Ascending aorta (tissue), 2 donors: ENCODE data around the gene ZSCAN22. TPM values are rescaled to one million over a fixed set of nuclear protein-coding genes. Genes with fewer than 3 reads are reported as not detected.

Source experiments
- DNase-seq, 2 donors: peaks; one replicate each; pipeline ENCODE4 v3.0.0-alpha.2; 2019; ENCODE audit warnings: low spot score in 2 of 2
- H3K27ac ChIP-seq, 2 donors: fragments of 200-600 bp; sonication (generic); one replicate each; pipeline ENCODE4 v1.5.1; 2016 to 2017; ENCODE audit warnings: mild to moderate bottlenecking in 1 of 2
- H3K27me3 ChIP-seq: fragments of 200-600 bp; sonication (generic); one replicate; pipeline ENCODE4 v1.5.1; 2017
- H3K36me3 ChIP-seq, 2 donors: fragments of 200-600 bp; sonication (generic); one replicate each; pipeline ENCODE4 v1.5.1; 2016
- H3K4me1 ChIP-seq, 2 donors: fragments of 200-600 bp; sonication (generic); one replicate each; pipeline ENCODE4 v1.5.1; 2016 to 2017; ENCODE audit warnings: mild to moderate bottlenecking in 1 of 2
- H3K4me3 ChIP-seq, 2 donors: fragments of 200-600 bp; sonication (generic); one replicate each; pipeline ENCODE4 v1.5.1; 2016 to 2017; ENCODE audit warnings: mild to moderate bottlenecking in 1 of 2
- H3K9me3 ChIP-seq, 2 donors: fragments of 200-600 bp; sonication (generic); one replicate each; pipeline ENCODE4 v1.5.1; 2016
- CTCF ChIP-seq, 3 experiments: fragments of 200-600 bp in 2 of 3; fragments of 450-650 bp in 1 of 3; sonication (generic) in 2 of 3; IDR thresholded peaks; one replicate each; pipeline ENCODE4 v1.5.1; 2016 to 2019; ENCODE audit warnings: antibody characterized with exemption in 3 of 3, mild to moderate bottlenecking in 1 of 3, moderate library complexity in 1 of 3
- intact Hi-C: fragments of 100-400 bp; cut with DNase I; formaldehyde crosslinking; loops from one replicate; pipeline ENCODE4 v1.15.1; 2023
- total RNA-seq: library from RNA; depleted of rRNA; stranded (reverse); fragments of >200 nt; gene quantifications from one replicate; pipeline ENCODE4 v1.1.0, GENCODE V29; 2016

Gene ZSCAN22
- total RNA-seq, 1 donor from 2014 or later, result 1.9 TPM

DNA sequence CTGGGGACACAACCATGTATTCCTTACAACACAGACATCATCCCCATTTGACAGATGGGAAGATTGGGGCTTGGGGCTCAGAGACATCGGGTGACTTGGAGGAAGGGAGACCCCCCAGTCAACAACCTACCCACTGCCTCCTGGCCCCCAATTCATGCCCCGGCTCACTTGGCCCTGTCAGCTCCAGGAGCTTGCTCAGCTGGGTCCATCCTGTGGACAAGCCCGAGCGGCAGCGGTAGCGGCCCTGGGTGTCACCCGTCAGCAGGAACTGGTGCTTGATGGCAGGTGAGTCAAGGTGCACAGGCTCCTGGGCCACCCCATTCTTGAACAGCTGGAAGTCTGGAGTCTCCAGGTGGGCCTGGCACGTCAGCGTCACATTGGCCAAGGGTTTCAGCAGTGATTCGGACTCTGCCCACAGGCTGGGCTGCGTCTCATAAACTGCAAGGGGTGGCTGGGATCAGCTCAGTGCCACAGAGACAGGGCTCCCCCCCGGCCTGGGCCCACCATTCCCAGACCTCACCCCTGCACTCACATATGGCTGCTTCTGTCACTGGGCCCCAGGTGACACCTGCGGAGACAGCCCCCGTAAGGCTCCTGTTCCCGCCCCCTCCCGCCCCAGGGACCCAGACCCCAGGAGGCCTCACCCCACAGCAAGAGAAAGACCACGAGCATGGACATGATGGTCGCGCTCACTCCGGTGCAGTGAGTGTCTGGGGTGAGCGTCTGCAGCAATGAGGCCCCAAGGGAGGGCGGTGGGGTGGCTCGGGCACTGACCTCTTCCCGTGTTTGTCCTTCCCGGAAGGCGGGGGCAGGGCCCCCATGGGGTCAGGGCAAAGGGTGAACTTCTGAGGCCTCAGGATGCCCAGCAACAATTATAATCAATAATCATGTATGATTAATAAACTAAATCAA lies 26.2 kb downstream of the ZSCAN22 start, which contains the start of gene A1BG:
Gene A1BG (minus strand): TSS at position 733 of the 912 bp plus-strand sequence. CDS start 55 bp downstream, at position 678.
- Histone ChIP-seq H3K36me3 (no peaks in the 10 kb centered on the region), H3K9me3 (no peaks in the 10 kb centered on the region), H3K27me3 (no peaks in the 10 kb centered on the region), H3K4me1 (peaks cover 0 to 7% of the 10 kb centered on the region in 2 donors), H3K4me3 (no peak within 1 kb of the TSS), H3K27ac (no peak within 1 kb of the TSS)
- intact Hi-C loops, result no loop called here
- no peak for DNase-seq
- no peak for TF ChIP-seq CTCF (IDR thresholded peaks at IDR 0.05)

GRCh38 chr19:58353717-58354477 lies 27.1 kb downstream of the ZSCAN22 start:
- intact Hi-C loops, result no loop called here
- Histone ChIP-seq H3K27me3 (no peaks in the 10 kb centered on the region), H3K36me3 (no peaks in the 10 kb centered on the region), H3K4me1 (peaks cover 0 to 7% of the 10 kb centered on the region in 2 donors), H3K4me3 (no peak overlapping the region), H3K27ac (no peak overlapping the region), H3K9me3 (no peaks in the 10 kb centered on the region)
- no peak for TF ChIP-seq CTCF (IDR thresholded peaks at IDR 0.05)
- no peak for DNase-seq

- no peak overlapping the region for H3K27ac ChIP-seq
- H3K9me3 ChIP-seq, result no peaks in the 10 kb centered on the region
- H3K4me1 ChIP-seq, result peaks cover 0 to 7% of the 10 kb centered on the region in 2 donors
- no peak for TF ChIP-seq CTCF (IDR thresholded peaks at IDR 0.05)
- H3K4me3 ChIP-seq, result no peak overlapping the region
- no peaks in the 10 kb centered on the region for H3K27me3 ChIP-seq
- intact Hi-C loops, result no loop called here
- H3K36me3 ChIP-seq, result no peaks in the 10 kb centered on the region
- no peak for DNase-seq
These were observed 27.8 kb downstream of the ZSCAN22 start for GRCh38 chr19:58354478-58355030.

DNA sequence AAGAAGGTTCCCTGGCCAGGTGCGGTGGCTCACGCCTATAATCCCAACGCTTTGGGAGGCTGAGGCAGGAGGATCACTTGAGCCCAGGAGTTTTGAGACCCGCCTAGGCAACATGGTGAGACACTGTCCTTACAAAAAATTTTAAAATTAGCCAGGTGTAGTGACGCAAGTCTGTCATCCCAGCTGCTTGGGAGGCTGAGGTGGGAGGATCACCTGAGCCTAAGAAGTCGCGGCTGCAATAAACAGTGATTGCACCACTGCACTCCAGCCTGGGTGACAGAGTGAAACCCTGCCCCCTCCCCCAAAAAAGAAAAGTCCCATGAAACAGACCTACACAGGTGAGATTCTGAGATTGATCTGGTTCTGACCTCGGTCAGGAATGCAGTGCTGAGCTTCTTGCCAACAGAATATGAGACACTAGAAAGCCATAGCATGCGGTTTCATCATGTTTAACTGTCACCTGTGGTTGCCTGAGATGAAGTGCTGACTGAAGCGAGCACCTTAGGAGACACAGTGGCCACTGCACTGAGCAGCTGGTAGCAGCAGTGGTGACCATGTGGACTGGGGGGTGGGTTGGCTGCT lies 28.5 kb downstream of the ZSCAN22 start:
- no peak for TF ChIP-seq CTCF (IDR thresholded peaks at IDR 0.05)
- DNase-seq, result no peak
- H3K4me1 ChIP-seq, result peaks cover 0 to 5% of the 10 kb centered on the region in 2 donors
- no peaks in the 10 kb centered on the region for H3K36me3 ChIP-seq
- intact Hi-C loops, result no loop called here
- no peaks in the 10 kb centered on the region for H3K27me3 ChIP-seq
- no peaks in the 10 kb centered on the region for H3K9me3 ChIP-seq
- H3K27ac ChIP-seq, result no peak overlapping the region
- no peak overlapping the region for H3K4me3 ChIP-seq
